Spinal cord (tissue), 10 donors: ENCODE results near the gene SLC44A1. TPM values are rescaled to one million over a fixed set of nuclear protein-coding genes. Genes with fewer than 3 reads are reported as not detected.

Experiments
- DNase-seq, 6 donors: peaks; one replicate each; pipeline versions ENCODE4 v3.0.0 to v3.0.0-alpha.2; 2013 to 2015; ENCODE audit warnings: low spot score in 6 of 6, low read depth in 4 of 6
- H3K27ac ChIP-seq: one replicate; pipeline ENCODE4 v1.5.1; 2013; ENCODE audit warnings: low read depth, low read length, control low read depth
- H3K27me3 ChIP-seq: one replicate; pipeline ENCODE4 v1.6.1; 2013; ENCODE audit warnings: low read length; ENCODE audit not compliant: control insufficient read depth, insufficient read depth
- H3K36me3 ChIP-seq: one replicate; pipeline ENCODE4 v1.6.1; 2013; ENCODE audit warnings: low read length; ENCODE audit not compliant: control insufficient read depth, insufficient read depth
- H3K4me1 ChIP-seq: one replicate; pipeline ENCODE4 v1.6.1; 2013; ENCODE audit warnings: low read length; ENCODE audit not compliant: control insufficient read depth, insufficient read depth
- H3K4me3 ChIP-seq: one replicate; pipeline ENCODE4 v1.5.1; 2013; ENCODE audit warnings: low read depth, low read length, control low read depth
- H3K9me3 ChIP-seq: one replicate; pipeline ENCODE4 v1.6.1; 2013; ENCODE audit warnings: low read length; ENCODE audit not compliant: control insufficient read depth, insufficient read depth
- WGBS: methylation state at CpG from one replicate; pipeline ENCODE4 v1.1.5; 2013; ENCODE audit warnings: missing lambda C conversion rate; ENCODE audit not compliant: insufficient coverage; 5-methylcytosine and 5-hydroxymethylcytosine counted together
- polyA plus RNA-seq, 2 donors: library from polyadenylated mRNA; unstranded; fragments of 120-200 nt; gene quantifications; one replicate each; pipeline ENCODE4 v1.2.1, GENCODE V29; 2013; ENCODE audit not compliant: insufficient read length in 2 of 2
- total RNA-seq, 2 donors: library from RNA; depleted of rRNA in 1 of 2; stranded (reverse); fragments of 120-200 nt in 1 of 2; fragments of >200 nt in 1 of 2; gene quantifications; one replicate each; pipeline versions ENCODE4 v1.2.3 to v1.2.4, GENCODE V29; 2013 to 2014
- donor health status: healthy.

The SLC44A1 gene
- total and polyA plus RNA-seq, 4 donors, result 111 to 173 (median 147) TPM

GRCh38 chr9:105355781-105356180 is 111.3 kb downstream of the SLC44A1 start:
- H3K9me3 ChIP-seq, result no peaks in the 10 kb centered on the region
- DNase-seq, result no peak
- 100% methylated on average over 1 of the region's 3 CpGs for WGBS
- no peaks in the 10 kb centered on the region for H3K36me3 ChIP-seq
- H3K4me3 ChIP-seq, result no peak overlapping the region
- no peak overlapping the region for H3K27ac ChIP-seq
- no peaks in the 10 kb centered on the region for H3K27me3 ChIP-seq
- no peaks in the 10 kb centered on the region for H3K4me1 ChIP-seq

- no peaks in the 10 kb centered on the region for H3K4me1 ChIP-seq
- no peak overlapping the region for H3K4me3 ChIP-seq
- H3K36me3 ChIP-seq, result peaks cover 4% of the 10 kb centered on the region
- H3K27ac ChIP-seq, result no peak overlapping the region
- DNase-seq, result no peak
- WGBS, result no CpG with 5 or more reads among the region's 3 CpGs
- H3K27me3 ChIP-seq, result no peaks in the 10 kb centered on the region
- no peaks in the 10 kb centered on the region for H3K9me3 ChIP-seq
Observed at GRCh38 chr9:105357937-105358336, 113.5 kb downstream of the SLC44A1 start.

GRCh38 chr9:105359892-105360291 is 115.4 kb downstream of the SLC44A1 start:
- no peak overlapping the region for H3K27ac ChIP-seq
- H3K9me3 ChIP-seq, result no peaks in the 10 kb centered on the region
- H3K36me3 ChIP-seq, result peaks cover 9% of the 10 kb centered on the region
- no peaks in the 10 kb centered on the region for H3K4me1 ChIP-seq
- no peak overlapping the region for H3K4me3 ChIP-seq
- 100% methylated on average over 3 of the region's 3 CpGs for WGBS
- H3K27me3 ChIP-seq, result no peaks in the 10 kb centered on the region
- no peak for DNase-seq

- H3K4me3 ChIP-seq, result no peak overlapping the region
- peaks cover 9% of the 10 kb centered on the region for H3K36me3 ChIP-seq
- H3K27ac ChIP-seq, result no peak overlapping the region
Observed at GRCh38 chr9:105360344-105360743, 115.9 kb downstream of the SLC44A1 start.

GRCh38 chr9:105361873-105362272 is 117.4 kb downstream of the SLC44A1 start:
- no peak for DNase-seq
- 83% methylated on average over 1 of the region's 9 CpGs for WGBS
- H3K4me3 ChIP-seq, result no peak overlapping the region
- H3K4me1 ChIP-seq, result no peaks in the 10 kb centered on the region
- peaks cover 12% of the 10 kb centered on the region for H3K36me3 ChIP-seq
- H3K27me3 ChIP-seq, result no peaks in the 10 kb centered on the region
- no peak overlapping the region for H3K27ac ChIP-seq
- no peaks in the 10 kb centered on the region for H3K9me3 ChIP-seq

More at GRCh38 chr9:105360344-105360743, 115.9 kb downstream of the SLC44A1 start:
- DNase-seq, result no peak
- WGBS, result no CpG with 5 or more reads among the region's 1 CpG
- no peaks in the 10 kb centered on the region for H3K27me3 ChIP-seq
- H3K9me3 ChIP-seq, result no peaks in the 10 kb centered on the region
- no peaks in the 10 kb centered on the region for H3K4me1 ChIP-seq

GRCh38 chr9:105362470-105362869 is 118.0 kb downstream of the SLC44A1 start:
- no peaks in the 10 kb centered on the region for H3K9me3 ChIP-seq
- H3K36me3 ChIP-seq, result peaks cover 12% of the 10 kb centered on the region
- no peaks in the 10 kb centered on the region for H3K4me1 ChIP-seq
- H3K4me3 ChIP-seq, result no peak overlapping the region
- no peak overlapping the region for H3K27ac ChIP-seq
- no peaks in the 10 kb centered on the region for H3K27me3 ChIP-seq
- no CpG with 5 or more reads among the region's 4 CpGs for WGBS
- no peak for DNase-seq

- Histone ChIP-seq H3K36me3 (peaks cover 12% of the 10 kb centered on the region), H3K9me3 (no peaks in the 10 kb centered on the region), H3K4me3 (no peak overlapping the region), H3K4me1 (no peaks in the 10 kb centered on the region), H3K27me3 (no peaks in the 10 kb centered on the region), H3K27ac (no peak overlapping the region)
- no CpG with 5 or more reads among the region's 2 CpGs for WGBS
- DNase-seq, result no peak
Observed at GRCh38 chr9:105363837-105364236, 119.4 kb downstream of the SLC44A1 start.

GRCh38 chr9:105369911-105370310 is 125.5 kb downstream of the SLC44A1 start:
- Histone ChIP-seq H3K27ac (no peak overlapping the region), H3K9me3 (no peaks in the 10 kb centered on the region), H3K4me1 (no peaks in the 10 kb centered on the region), H3K27me3 (no peaks in the 10 kb centered on the region), H3K36me3 (peaks cover 6% of the 10 kb centered on the region), H3K4me3 (no peak overlapping the region)
- WGBS, result 92% methylated on average over 2 of the region's 3 CpGs
- no peak for DNase-seq

GRCh38 chr9:105373723-105374122 is 129.3 kb downstream of the SLC44A1 start:
- Histone ChIP-seq H3K27me3 (no peaks in the 10 kb centered on the region), H3K4me1 (peaks cover 2% of the 10 kb centered on the region), H3K4me3 (no peak overlapping the region), H3K9me3 (no peaks in the 10 kb centered on the region), H3K27ac (no peak overlapping the region), H3K36me3 (peaks cover 13% of the 10 kb centered on the region)
- WGBS, result 100% methylated on average over 1 of the region's 1 CpG
- DNase-seq, result no peak

GRCh38 chr9:105375323-105375722 is 130.9 kb downstream of the SLC44A1 start:
- Histone ChIP-seq H3K9me3 (no peaks in the 10 kb centered on the region), H3K27me3 (no peaks in the 10 kb centered on the region), H3K4me3 (no peak overlapping the region), H3K36me3 (peaks cover 17% of the 10 kb centered on the region), H3K4me1 (peaks cover 2% of the 10 kb centered on the region), H3K27ac (no peak overlapping the region)
- 89% methylated on average over 2 of the region's 4 CpGs for WGBS
- no peak for DNase-seq
